Stimulated activated CD8-positive, alpha-beta memory T cell treated with anti-CD3 and anti-CD28 coated beads, Interleukin-15, amount 100 ng/mL, for 48 hours (primary cell): ENCODE results near the gene ADAMTS14.
"Not testable (repeated sequence)": the region's sequence is repeated elsewhere in the genome, so short reads cannot be mapped to it uniquely, and the experiment has no call there.

Source experiments
- DNase-seq, 2 donors: peaks; one replicate each; pipeline ENCODE4 v3.0.0-alpha.2; 2020; ENCODE audit warnings: low read depth in 2 of 2

Gene ADAMTS14

DNA sequence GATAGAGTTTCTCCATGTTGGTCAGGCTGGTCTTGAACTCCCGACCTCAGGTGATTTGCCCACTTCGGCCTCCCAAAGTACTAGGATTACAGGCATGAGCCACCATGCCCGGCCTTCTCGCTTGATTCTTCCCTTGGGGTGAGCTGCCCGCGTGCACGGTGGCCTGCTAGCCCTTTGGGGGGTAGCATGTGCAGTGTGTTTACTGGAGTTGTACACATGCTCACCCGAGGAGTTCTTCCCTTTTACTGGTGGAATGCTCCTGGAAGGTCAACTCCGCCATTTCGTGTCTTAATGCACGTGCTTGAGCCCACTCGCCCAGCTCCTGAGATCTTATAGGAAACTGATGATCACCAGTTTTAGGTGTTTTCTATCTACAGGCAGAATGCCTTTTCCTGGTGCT lies 17.0 kb upstream of the ADAMTS14 start:
- no peak for DNase-seq

- peak; percentile 48 to 74 for DNase-seq
These were observed 15.8 kb upstream of the ADAMTS14 start for GRCh38 chr10:70656489-70656888.

- no peak for DNase-seq
These were observed 15.3 kb upstream of the ADAMTS14 start for GRCh38 chr10:70657041-70657440.

GRCh38 chr10:70658582-70659136 lies 13.6 kb upstream of the ADAMTS14 start:
- DNase-seq = no peak

- DNase-seq = no peak
These were observed 13.0 kb upstream of the ADAMTS14 start for GRCh38 chr10:70659306-70659705.

DNA sequence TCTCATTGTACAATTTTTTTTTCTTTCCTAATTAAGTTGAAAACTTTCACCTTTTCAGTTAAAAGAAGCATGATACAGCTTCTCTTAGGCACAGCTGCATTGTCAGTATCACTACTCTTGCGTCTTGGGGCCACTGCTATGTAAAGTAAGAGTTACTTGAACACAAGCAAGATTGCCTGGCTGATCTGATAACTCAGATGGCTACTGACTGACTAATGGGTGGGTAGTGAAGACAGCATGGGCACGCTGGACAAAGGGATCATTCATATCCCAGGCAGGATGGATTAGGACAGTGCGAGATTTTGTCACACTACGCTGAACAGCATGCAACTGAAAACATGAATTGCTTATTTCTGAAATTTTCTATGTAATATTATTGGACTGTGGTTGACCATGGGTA lies 11.6 kb upstream of the ADAMTS14 start:
- DNase-seq = no peak

DNA sequence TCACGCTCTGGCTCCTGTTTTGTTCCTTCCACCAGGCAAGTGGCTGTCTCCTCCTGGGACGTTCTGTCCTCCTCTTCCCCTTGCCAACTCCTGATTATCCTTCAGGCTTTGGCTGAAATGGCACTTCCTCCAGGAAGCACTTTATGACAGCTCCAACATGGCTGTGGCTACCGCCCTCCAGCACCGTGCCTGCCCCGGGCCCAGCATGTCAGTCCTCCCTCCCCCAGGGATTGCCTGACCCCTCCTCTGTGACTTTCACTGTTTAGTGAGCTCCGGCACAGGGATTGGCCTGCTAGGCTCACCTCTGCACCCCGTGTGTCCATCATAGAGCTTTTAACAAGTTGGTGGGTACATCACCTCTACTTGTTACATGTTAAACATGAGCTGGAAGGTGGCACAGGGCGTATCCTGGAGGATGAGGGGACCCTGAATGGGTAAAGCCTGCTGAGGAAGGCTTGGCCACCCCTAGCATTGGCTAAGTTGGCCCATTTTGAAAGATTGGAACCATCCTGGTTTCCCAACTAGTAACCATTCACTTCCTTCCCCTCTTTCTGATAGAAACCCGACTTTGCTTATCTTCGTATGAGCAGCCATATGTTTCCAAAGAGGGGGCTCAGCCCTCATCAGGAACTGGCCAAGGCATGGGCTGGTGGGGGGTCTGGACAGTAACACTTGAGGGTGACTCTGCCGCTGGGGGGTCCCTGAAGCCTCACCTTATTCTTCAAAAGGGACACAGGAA lies 10.5 kb upstream of the ADAMTS14 start:
- no peak for DNase-seq

DNA sequence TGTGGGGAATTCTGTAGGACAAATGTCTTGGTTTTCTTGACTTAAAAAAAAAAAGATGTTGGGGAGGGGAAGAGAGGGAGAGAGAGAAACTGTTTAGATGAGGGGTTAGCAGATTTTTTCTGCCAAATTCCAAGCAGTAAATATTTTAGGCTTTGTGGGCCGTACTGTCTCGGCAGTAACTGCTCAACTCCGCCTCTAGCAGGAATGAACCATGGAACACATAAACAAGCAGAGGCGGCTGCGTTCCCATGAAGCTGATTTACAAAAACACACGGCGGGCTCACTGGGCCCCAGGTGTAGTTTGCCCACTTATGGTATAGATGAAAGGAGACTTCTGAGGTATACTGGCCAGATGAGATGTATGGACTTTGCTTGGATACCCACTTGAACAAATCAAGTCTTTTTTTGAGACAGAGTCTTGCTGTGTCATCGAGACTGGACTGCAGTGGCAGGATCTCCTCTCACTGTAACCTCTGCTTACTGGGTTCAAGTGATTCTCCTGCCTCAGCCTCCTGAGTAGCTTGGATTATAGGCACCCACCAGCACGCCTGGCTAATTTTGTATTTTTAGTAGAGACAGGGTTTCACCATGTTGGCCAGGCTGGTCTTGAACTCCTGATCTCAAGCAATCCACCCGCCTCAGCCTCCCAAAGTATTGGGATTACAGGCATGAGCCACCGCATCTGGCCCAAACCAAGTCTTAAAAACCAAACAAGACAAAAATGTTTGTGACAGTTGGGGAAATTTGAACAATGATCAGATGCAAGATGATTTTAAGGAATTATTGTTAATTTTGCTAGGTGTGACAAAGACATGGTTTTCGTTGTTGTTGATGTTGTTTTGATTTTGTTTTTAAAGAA lies 9.7 kb upstream of the ADAMTS14 start:
- DNase-seq = no peak

DNA sequence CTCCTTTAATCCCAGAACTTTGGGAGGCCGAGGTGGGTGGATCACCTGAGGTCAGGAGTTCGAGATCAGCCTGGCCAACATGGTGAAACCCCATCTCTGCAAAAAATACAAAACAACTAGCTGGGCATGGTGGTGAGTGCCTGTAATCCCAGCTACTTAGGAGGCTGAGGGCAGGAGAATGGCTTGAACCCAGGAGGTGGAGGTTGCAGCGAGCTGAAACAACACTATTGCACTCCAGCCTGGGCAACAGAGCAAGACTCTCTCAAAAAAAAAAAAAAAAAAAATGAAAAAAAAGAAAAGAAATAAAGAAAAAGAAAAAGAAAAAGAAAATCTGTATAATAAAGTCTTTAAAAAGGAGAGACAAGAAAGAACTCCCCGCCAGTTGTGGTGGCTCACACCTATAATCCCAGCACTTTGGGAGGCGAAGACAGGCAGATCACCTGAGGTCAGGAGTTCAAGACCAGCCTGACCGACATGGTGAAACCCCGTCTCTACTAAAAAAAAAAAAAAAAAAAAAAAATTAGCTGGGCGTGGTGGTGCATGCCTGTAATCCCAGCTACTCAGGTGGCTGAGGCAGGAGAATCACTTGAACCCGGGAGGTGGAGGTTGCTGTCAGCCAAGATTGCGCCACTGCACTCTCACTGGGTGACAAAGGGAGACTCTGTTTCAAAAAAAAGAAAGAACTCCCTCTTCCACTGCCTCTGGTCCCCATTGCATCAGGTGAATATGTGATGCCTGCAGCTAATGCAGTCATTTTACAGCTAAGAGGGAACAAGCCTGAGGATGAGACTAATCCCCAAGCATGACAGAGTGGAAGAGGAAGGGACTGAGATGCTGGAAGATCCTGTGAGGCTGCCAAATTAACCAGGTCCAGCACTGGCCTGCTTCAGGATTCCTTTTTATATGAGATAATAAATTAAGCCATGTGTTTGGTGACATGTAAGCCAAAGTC lies 8.6 kb upstream of the ADAMTS14 start:
- not testable (repeated sequence) for DNase-seq

- DNase-seq = no peak
These were observed 7.6 kb upstream of the ADAMTS14 start for GRCh38 chr10:70664702-70665195.

DNA sequence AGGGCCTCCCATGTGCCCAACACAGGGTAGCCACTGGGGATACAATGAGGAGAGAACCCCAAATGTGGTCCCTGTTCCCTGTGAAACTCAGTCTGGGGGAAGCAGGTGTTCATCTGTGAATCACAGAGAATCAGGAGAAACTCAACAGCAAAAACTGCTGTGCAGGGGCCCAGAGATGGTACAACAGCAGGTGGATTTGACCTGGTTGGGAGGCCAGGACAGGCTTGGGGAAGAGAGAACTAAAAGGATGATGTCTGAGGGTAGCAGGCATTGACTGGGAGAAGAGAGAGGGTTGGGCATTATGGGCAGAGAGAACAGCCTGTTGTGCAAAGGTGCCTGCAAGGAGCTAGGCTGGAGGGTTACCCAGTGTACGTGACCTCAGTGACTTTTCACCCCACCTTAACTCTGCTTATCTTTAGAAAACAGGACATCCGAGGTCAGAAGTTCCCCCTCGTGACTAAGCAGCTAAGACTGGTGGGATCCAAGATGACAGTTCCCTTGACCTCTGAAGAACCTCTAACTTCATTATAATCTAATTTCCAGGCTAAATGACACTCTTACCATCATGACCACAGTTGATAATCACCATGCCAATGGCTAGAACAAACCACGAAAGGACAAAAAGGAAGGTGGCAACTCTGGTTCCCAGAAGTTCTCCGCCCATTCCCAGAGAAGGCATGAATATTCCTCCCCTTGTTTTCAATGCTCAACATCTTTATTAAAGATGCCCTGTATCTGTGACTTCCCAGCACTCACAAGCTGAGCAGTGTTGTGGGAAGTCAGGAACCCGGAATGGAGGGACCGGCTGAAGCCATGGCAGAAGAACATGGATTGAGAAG lies 5.1 kb upstream of the ADAMTS14 start:
- no peak for DNase-seq

GRCh38 chr10:70667818-70668217 lies 4.5 kb upstream of the ADAMTS14 start:
- DNase-seq = not testable (repeated sequence)

- DNase-seq = no peak
These were observed 3.8 kb upstream of the ADAMTS14 start for GRCh38 chr10:70668454-70668970.

GRCh38 chr10:70669015-70669414 lies 3.3 kb upstream of the ADAMTS14 start:
- DNase-seq = no peak

DNA sequence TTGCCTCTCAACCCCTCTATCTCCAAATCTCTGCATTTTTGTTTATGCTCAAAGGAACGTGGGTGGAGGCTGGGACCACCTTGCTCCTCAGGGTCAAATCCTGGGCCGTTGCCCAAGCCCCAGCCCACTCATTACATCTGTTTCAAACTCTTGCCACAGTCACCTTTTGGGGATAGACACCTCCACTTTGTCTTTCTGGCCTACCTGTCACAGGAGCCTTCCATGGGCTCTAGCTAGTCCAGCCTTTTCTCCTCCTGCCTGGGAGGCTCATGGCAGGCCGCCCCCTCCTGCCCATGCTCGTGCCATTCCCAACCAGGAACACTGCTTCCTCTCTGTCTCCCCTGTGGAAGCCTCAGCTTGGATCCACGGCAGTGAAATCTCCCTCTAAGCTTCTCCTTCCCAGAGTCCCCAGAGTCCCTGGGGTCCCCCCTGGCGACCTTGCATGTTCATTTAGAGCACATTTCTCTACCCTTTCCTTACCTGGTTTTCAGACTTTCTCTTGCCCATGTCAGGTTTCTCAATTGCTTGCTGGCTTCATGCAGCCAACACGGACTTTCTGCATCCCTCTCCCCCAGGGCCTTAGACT lies 2.5 kb upstream of the ADAMTS14 start:
- no peak for DNase-seq

GRCh38 chr10:70671619-70672164 lies 614 bp upstream of the ADAMTS14 start:
- DNase-seq = no peak

GRCh38 chr10:70673043-70673928 lies 980 bp downstream of the ADAMTS14 start:
- DNase-seq = no peak

DNA sequence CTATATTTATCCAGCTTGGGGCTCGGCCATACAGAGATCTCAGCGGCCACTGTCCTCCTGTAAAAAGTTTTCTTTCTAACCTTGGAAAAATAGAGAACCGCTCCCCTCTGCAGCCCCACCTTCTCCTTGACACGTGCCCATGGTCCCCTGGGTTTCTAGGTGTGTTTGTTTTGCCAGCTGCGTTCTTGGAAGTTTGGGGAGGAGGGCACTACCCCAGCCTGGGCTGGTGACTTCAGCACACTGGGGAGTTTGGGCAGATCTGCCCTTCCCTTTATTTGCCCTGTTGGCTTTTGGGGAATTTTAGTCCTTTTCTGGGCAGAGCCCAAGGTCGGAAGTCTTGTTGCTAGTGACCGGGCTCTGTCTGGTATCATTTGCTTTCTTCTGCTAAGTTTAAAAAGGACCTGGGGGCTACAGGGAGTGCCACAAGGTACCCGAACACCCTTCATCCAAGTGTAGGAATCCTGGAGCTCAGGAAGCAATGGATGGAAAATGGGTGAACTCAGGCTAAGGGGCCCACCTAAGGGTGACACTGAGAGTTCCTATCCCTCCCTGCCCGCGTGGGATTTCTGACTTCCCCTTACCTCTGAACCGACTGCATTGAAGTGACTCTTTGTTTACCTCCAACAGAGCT lies 1.7 kb downstream of the ADAMTS14 start:
- DNase-seq = no peak
